Measurements from ENCODE around the gene OR6K2.

DNA sequence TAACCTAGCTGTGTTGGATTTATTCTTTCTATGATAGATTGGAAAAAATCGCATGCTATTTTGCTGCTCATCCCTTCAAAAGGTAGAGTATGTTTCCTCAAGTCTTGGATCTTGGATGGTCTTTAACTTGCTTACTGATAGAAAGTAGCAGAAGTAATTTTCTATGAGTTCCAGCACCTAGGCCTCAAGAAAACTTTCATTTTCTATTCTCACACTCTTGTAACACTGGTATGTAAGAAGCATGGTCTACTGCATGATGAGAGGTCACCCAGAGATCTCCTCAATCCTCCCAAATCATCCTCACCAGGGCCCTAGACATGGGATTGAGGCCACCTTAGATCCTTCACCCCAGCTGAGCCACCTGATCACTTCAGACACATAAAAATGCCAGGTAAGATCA is 21.2 kb downstream of the OR6K2 start:
- TF ChIP-seq, protein P1, sequence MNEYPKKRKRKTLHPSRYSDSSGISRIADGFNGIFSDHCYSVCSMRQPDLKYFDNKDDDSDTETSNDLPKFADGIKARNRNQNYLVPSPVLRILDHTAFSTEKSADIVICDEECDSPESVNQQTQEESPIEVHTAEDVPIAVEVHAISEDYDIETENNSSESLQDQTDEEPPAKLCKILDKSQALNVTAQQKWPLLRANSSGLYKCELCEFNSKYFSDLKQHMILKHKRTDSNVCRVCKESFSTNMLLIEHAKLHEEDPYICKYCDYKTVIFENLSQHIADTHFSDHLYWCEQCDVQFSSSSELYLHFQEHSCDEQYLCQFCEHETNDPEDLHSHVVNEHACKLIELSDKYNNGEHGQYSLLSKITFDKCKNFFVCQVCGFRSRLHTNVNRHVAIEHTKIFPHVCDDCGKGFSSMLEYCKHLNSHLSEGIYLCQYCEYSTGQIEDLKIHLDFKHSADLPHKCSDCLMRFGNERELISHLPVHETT (CRISPR knock-in tag; conservative IDR thresholded peaks at IDR 0.05), result no peak
- no peak for TF ChIP-seq EZH2 (conservative IDR thresholded peaks at IDR 0.05; ENCODE audit: low read depth, low read length)
- no peak for TF ChIP-seq RXRA (CRISPR knock-in tag; IDR thresholded peaks at IDR 0.05)
- TF ChIP-seq TEAD2 (CRISPR knock-in tag; IDR thresholded peaks at IDR 0.05), result no peak
- TF ChIP-seq NFYB (CRISPR knock-in tag; IDR thresholded peaks at IDR 0.05), result no peak
- TF ChIP-seq ATF1 (CRISPR knock-in tag; IDR thresholded peaks at IDR 0.05), result no peak
- no peak for TF ChIP-seq ZNF552 (CRISPR knock-in tag; IDR thresholded peaks at IDR 0.05; ENCODE audit: borderline replicate concordance)
- TF ChIP-seq JUND (CRISPR knock-in tag; IDR thresholded peaks at IDR 0.05), result no peak
- TF ChIP-seq, protein P2, sequence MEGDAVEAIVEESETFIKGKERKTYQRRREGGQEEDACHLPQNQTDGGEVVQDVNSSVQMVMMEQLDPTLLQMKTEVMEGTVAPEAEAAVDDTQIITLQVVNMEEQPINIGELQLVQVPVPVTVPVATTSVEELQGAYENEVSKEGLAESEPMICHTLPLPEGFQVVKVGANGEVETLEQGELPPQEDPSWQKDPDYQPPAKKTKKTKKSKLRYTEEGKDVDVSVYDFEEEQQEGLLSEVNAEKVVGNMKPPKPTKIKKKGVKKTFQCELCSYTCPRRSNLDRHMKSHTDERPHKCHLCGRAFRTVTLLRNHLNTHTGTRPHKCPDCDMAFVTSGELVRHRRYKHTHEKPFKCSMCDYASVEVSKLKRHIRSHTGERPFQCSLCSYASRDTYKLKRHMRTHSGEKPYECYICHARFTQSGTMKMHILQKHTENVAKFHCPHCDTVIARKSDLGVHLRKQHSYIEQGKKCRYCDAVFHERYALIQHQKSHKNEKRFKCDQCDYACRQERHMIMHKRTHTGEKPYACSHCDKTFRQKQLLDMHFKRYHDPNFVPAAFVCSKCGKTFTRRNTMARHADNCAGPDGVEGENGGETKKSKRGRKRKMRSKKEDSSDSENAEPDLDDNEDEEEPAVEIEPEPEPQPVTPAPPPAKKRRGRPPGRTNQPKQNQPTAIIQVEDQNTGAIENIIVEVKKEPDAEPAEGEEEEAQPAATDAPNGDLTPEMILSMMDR (CRISPR knock-in tag; IDR thresholded peaks at IDR 0.05), result no peak
- TF ChIP-seq, protein P3, sequence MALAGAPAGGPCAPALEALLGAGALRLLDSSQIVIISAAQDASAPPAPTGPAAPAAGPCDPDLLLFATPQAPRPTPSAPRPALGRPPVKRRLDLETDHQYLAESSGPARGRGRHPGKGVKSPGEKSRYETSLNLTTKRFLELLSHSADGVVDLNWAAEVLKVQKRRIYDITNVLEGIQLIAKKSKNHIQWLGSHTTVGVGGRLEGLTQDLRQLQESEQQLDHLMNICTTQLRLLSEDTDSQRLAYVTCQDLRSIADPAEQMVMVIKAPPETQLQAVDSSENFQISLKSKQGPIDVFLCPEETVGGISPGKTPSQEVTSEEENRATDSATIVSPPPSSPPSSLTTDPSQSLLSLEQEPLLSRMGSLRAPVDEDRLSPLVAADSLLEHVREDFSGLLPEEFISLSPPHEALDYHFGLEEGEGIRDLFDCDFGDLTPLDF (CRISPR knock-in tag; IDR thresholded peaks at IDR 0.05), result no peak
